HepG2 (cell line): ENCODE results near the gene DPEP2NB. TPM values are rescaled to one million over a fixed set of nuclear protein-coding genes. Genes with fewer than 3 reads are reported as not detected.

Source experiments
- BATF2 ChIP-seq: sonication (generic); formaldehyde crosslinking; IDR thresholded peaks from 2 replicates; pipeline ENCODE4 v1.8.0; 2022; ENCODE audit warnings: mild to moderate bottlenecking, missing genetic modification reagents, moderate library complexity
- CHCHD3 ChIP-seq: sonication (generic); formaldehyde crosslinking; IDR thresholded peaks from 2 replicates; pipeline ENCODE4 v1.8.0; 2022; ENCODE audit warnings: mild to moderate bottlenecking, missing genetic modification reagents, moderate library complexity
- DRAP1 ChIP-seq: IDR thresholded peaks from 2 replicates; pipeline ENCODE4 v1.6.1; 2016; ENCODE audit warnings: missing genetic modification reagents, missing compliant biosample characterization
- FOSL2 ChIP-seq: sonication (generic); formaldehyde crosslinking; IDR thresholded peaks from 2 replicates; pipeline ENCODE4 v1.4.0; 2020; ENCODE audit warnings: missing genetic modification reagents
- HCFC1 ChIP-seq: fragments of 150-350 bp; IDR thresholded peaks from 2 replicates; pipeline ENCODE4 v1.6.1; 2014; ENCODE audit warnings: low read depth, low read length
- HMG20A ChIP-seq: IDR thresholded peaks from 2 replicates; pipeline ENCODE4 v1.6.1; 2016; ENCODE audit warnings: borderline replicate concordance
- IKZF5 ChIP-seq: IDR thresholded peaks from 2 replicates; pipeline ENCODE4 v1.6.1; 2018; ENCODE audit warnings: missing genetic modification reagents, mild to moderate bottlenecking, missing compliant biosample characterization
- JDP2 ChIP-seq: sonication (generic); formaldehyde crosslinking; IDR thresholded peaks from 2 replicates; pipeline ENCODE4 v1.8.1; 2022; ENCODE audit warnings: missing genetic modification reagents, borderline replicate concordance
- MNT ChIP-seq: fragments of 450-650 bp; IDR thresholded peaks from 2 replicates; pipeline ENCODE4 v1.6.1; 2016
- MYNN ChIP-seq: sonication (generic); formaldehyde crosslinking; IDR thresholded peaks from 2 replicates; pipeline ENCODE4 v1.4.0; 2020; ENCODE audit warnings: mild to moderate bottlenecking, low read depth, missing genetic modification reagents
- NAIF1 ChIP-seq: sonication (generic); formaldehyde crosslinking; IDR thresholded peaks from 2 replicates; pipeline ENCODE4 v1.5.0; 2020; ENCODE audit warnings: mild to moderate bottlenecking, missing genetic modification reagents, borderline replicate concordance
- NR2F6 ChIP-seq, 2 experiments: IDR thresholded peaks; 2 replicates each; pipeline ENCODE4 v1.6.1; 2016; ENCODE audit warnings: antibody characterized with exemption in 1 of 2, mild to moderate bottlenecking in 1 of 2
- NRL ChIP-seq: sonication (generic); formaldehyde crosslinking; IDR thresholded peaks from 2 replicates; pipeline ENCODE4 v1.5.0; 2020; ENCODE audit warnings: missing genetic modification reagents, mild to moderate bottlenecking, moderate library complexity, borderline replicate concordance
- PLRG1 ChIP-seq: fragments of 450-650 bp; conservative IDR thresholded peaks from 2 replicates; pipeline ENCODE4 v1.6.1; 2016
- POLR2AphosphoS5 ChIP-seq: IDR thresholded peaks from 2 replicates; pipeline ENCODE4 v1.6.1; 2012; ENCODE audit warnings: low read depth, low read length
- RAD21 ChIP-seq: fragments of 450-650 bp; formaldehyde crosslinking; IDR thresholded peaks from 2 replicates; pipeline ENCODE4 v1.5.0; 2020; ENCODE audit warnings: mild to moderate bottlenecking
- SAP130 ChIP-seq: IDR thresholded peaks from 2 replicates; pipeline ENCODE4 v1.6.1; 2016; ENCODE audit warnings: low read depth
- SIN3A ChIP-seq: IDR thresholded peaks from 2 replicates; pipeline ENCODE4 v1.6.1; 2011; ENCODE audit warnings: low read depth, mild to moderate bottlenecking, control low read depth, low read length, borderline replicate concordance
- SMARCC2 ChIP-seq: fragments of 450-650 bp; IDR thresholded peaks from 2 replicates; pipeline ENCODE4 v1.6.1; 2017; ENCODE audit warnings: antibody characterized with exemption, mild to moderate bottlenecking
- TEAD3 ChIP-seq: optimal IDR thresholded peaks from 2 replicates; pipeline ENCODE3; 2016; ENCODE audit warnings: borderline replicate concordance
- TOE1 ChIP-seq: sonication (generic); formaldehyde crosslinking; IDR thresholded peaks from 2 replicates; pipeline ENCODE4 v1.4.0; 2020; ENCODE audit warnings: mild to moderate bottlenecking, missing genetic modification reagents
- ZNF281 ChIP-seq: sonication (generic); formaldehyde crosslinking; IDR thresholded peaks from 2 replicates; pipeline ENCODE4 v1.4.0; 2020; ENCODE audit warnings: missing genetic modification reagents, borderline replicate concordance
- ZNF441 ChIP-seq: sonication (generic); formaldehyde crosslinking; IDR thresholded peaks from 2 replicates; pipeline ENCODE4 v1.7.0; 2021; ENCODE audit warnings: missing genetic modification reagents, borderline replicate concordance
- ZNF552 ChIP-seq: sonication (generic); formaldehyde crosslinking; IDR thresholded peaks from 2 replicates; pipeline ENCODE4 v1.9.0; 2022; ENCODE audit warnings: missing genetic modification reagents, mild to moderate bottlenecking, borderline replicate concordance
- ZNF572 ChIP-seq: sonication (generic); formaldehyde crosslinking; IDR thresholded peaks from 2 replicates; pipeline ENCODE4 v1.5.1; 2020; ENCODE audit warnings: mild to moderate bottlenecking, missing genetic modification reagents
- ZNF773 ChIP-seq: sonication (generic); formaldehyde crosslinking; IDR thresholded peaks from 2 replicates; pipeline ENCODE4 v1.4.0; 2020; ENCODE audit warnings: missing genetic modification reagents, borderline replicate concordance
- ZNF879 ChIP-seq: sonication (generic); formaldehyde crosslinking; IDR thresholded peaks from 2 replicates; pipeline ENCODE4 v1.8.1; 2023; ENCODE audit warnings: missing genetic modification reagents
- polyA plus RNA-seq, 8 experiments: library from polyadenylated mRNA; depleted of rRNA in 3 of 8; stranded (reverse) in 7 of 8; unstranded in 1 of 8; fragments of >200 nt; fragmentation: Illumina TruSeq in 4 of 8; extraction: Trizol in 4 of 8; gene quantifications; 2 replicates each; pipeline versions ENCODE4 v1.2.1 to v1.2.3, GENCODE V29; 2011 to 2016; ENCODE audit warnings: low read depth in 4 of 8, missing spikeins in 1 of 8, mixed read lengths in 1 of 8; ENCODE audit not compliant: insufficient read depth in 1 of 8
- total RNA-seq, 5 experiments: library from RNA; depleted of rRNA; stranded (reverse); fragments of >200 nt; fragmentation: Illumina TruSeq; extraction: Trizol; gene quantifications; 2 replicates each; pipeline ENCODE4 v1.2.3, GENCODE V29; 2016; ENCODE audit warnings: low read depth in 1 of 5

DPEP2NB gene
- total and polyA plus RNA-seq, 2 of the 13 experiments (the other 11 are each of a cell fraction or from before 2014, with no cell fraction given): not detected

GRCh38 chr16:67990018-67990386 lies 25.7 kb downstream of the DPEP2NB start (continued):
- no peak for TF ChIP-seq ZNF879 (CRISPR knock-in tag)
- TF ChIP-seq MNT: no peak
- TF ChIP-seq HMG20A: no peak
- no peak for TF ChIP-seq ZNF281 (CRISPR knock-in tag)
- TF ChIP-seq PLRG1: no peak
- 0 out of 2 replicates have a peak, but pooled peaks have one; percentile 24 for TF ChIP-seq SAP130 (CRISPR knock-in tag)
- TF ChIP-seq ZNF552 (CRISPR knock-in tag): no peak
- TF ChIP-seq IKZF5 (CRISPR knock-in tag): no peak
- TF ChIP-seq FOSL2 (CRISPR knock-in tag): no peak
- TF ChIP-seq SMARCC2: no peak
- no peak for TF ChIP-seq NAIF1 (CRISPR knock-in tag)
- no peak for TF ChIP-seq TOE1 (CRISPR knock-in tag)
- no peak for TF ChIP-seq CHCHD3 (CRISPR knock-in tag)
- no peak for TF ChIP-seq DRAP1 (CRISPR knock-in tag)
- no peak for TF ChIP-seq MYNN
- no peak for TF ChIP-seq HCFC1
- TF ChIP-seq BATF2: no peak
- TF ChIP-seq POLR2AphosphoS5: no peak
- no peak for TF ChIP-seq NRL (CRISPR knock-in tag)
- no peak for TF ChIP-seq JDP2 (CRISPR knock-in tag)
- no peak for TF ChIP-seq SIN3A
- TF ChIP-seq ZNF773 (CRISPR knock-in tag): 0 out of 2 replicates have a peak, but pooled peaks have one; percentile 18
- no peak for TF ChIP-seq ZNF441
- peak; percentile 47 for TF ChIP-seq TEAD3 (CRISPR knock-in tag)
- TF ChIP-seq RAD21 (CRISPR knock-in tag): peak; percentile 57
- TF ChIP-seq NR2F6 (IDR thresholded peaks at IDR 0.05): no peak
- no peak for TF ChIP-seq NR2F6 (CRISPR knock-in tag; IDR thresholded peaks at IDR 0.05)
- no peak for TF ChIP-seq ZNF572 (CRISPR knock-in tag)
